Liver (tissue), 9 donors: Measurements from ENCODE around the gene LRRC53. TPM values are rescaled to one million over a fixed set of nuclear protein-coding genes. Genes with fewer than 3 reads are reported as not detected.

Experiments
- DNase-seq: peaks from one replicate; pipeline ENCODE4 v3.0.0-alpha.2; 2017; ENCODE audit warnings: low spot score
- H3K27ac ChIP-seq, 2 donors: one replicate each; pipeline ENCODE4 v1.7.0; 2013; ENCODE audit warnings: inconsistent platforms in 2 of 2, low read length in 2 of 2, control low read depth in 1 of 2, low read depth in 1 of 2, mild to moderate bottlenecking in 1 of 2
- H3K27me3 ChIP-seq, 4 donors: one replicate each; pipeline versions ENCODE4 v1.6.1 to v1.7.0; 2013; ENCODE audit warnings: low read length in 3 of 4, inconsistent platforms in 1 of 4, mild to moderate bottlenecking in 1 of 4, moderate library complexity in 1 of 4; ENCODE audit not compliant: control insufficient read depth in 4 of 4, insufficient read depth in 4 of 4
- H3K36me3 ChIP-seq, 4 donors: one replicate each; pipeline versions ENCODE4 v1.6.1 to v1.7.0; 2013; ENCODE audit warnings: low read length in 3 of 4, mild to moderate bottlenecking in 3 of 4, low read depth in 1 of 4, moderate library complexity in 1 of 4; ENCODE audit not compliant: control insufficient read depth in 4 of 4, insufficient read depth in 3 of 4
- H3K4me1 ChIP-seq, 4 donors: one replicate each; pipeline versions ENCODE4 v1.6.1 to v1.7.0; 2013; ENCODE audit warnings: low read length in 3 of 4, mild to moderate bottlenecking in 3 of 4, moderate library complexity in 1 of 4; ENCODE audit not compliant: control insufficient read depth in 4 of 4, insufficient read depth in 4 of 4
- H3K4me3 ChIP-seq, 3 donors: one replicate each; pipeline versions ENCODE4 v1.6.1 to v1.7.0; 2013; ENCODE audit warnings: low read length in 3 of 3, control low read depth in 1 of 3, low read depth in 1 of 3, mild to moderate bottlenecking in 1 of 3
- H3K9ac ChIP-seq, 2 donors: one replicate each; pipeline ENCODE4 v1.7.0; 2013; ENCODE audit warnings: low read length in 2 of 2, mild to moderate bottlenecking in 2 of 2, moderate library complexity in 2 of 2, control low read depth in 1 of 2, low read depth in 1 of 2
- H3K9me3 ChIP-seq, 4 donors: one replicate each; pipeline versions ENCODE4 v1.6.1 to v1.7.0; 2013; ENCODE audit warnings: low read length in 3 of 4; ENCODE audit not compliant: control insufficient read depth in 4 of 4
- ATF3 ChIP-seq: IDR thresholded peaks from 2 replicates; pipeline ENCODE4 v1.6.1; 2016; ENCODE audit warnings: antibody characterized with exemption
- CTCF ChIP-seq: fragments of 150-350 bp; IDR thresholded peaks from 2 replicates; pipeline ENCODE4 v1.5.1; 2017; ENCODE audit warnings: improper control_type of control experiment, low read depth, low read length; ENCODE audit not compliant: missing input control
- EGR1 ChIP-seq, 2 donors: IDR thresholded peaks; 2 replicates each; pipeline ENCODE4 v1.6.1; 2016 to 2018; ENCODE audit warnings: antibody characterized with exemption in 2 of 2, low read depth in 2 of 2
- FOXA1 ChIP-seq: IDR thresholded peaks from 2 replicates; pipeline ENCODE4 v1.6.1; 2016; ENCODE audit warnings: antibody characterized with exemption
- FOXA2 ChIP-seq: IDR thresholded peaks from 2 replicates; pipeline ENCODE4 v1.6.1; 2016; ENCODE audit warnings: antibody characterized with exemption
- GABPA ChIP-seq, 2 donors: IDR thresholded peaks in 1 of 2; conservative IDR thresholded peaks in 1 of 2; 2 replicates each; pipeline ENCODE4 v1.6.1; 2016; ENCODE audit warnings: antibody characterized with exemption in 2 of 2, mild to moderate bottlenecking in 1 of 2, moderate library complexity in 1 of 2
- HNF4A ChIP-seq, 2 donors: conservative IDR thresholded peaks; 2 replicates each; pipeline ENCODE4 v1.6.1; 2016; ENCODE audit warnings: antibody characterized with exemption in 2 of 2, mild to moderate bottlenecking in 2 of 2
- JUND ChIP-seq, 2 donors: IDR thresholded peaks; 2 replicates each; pipeline ENCODE4 v1.6.1; 2016; ENCODE audit warnings: antibody characterized with exemption in 2 of 2
- NR2F2 ChIP-seq: IDR thresholded peaks from 2 replicates; pipeline ENCODE4 v1.6.1; 2016; ENCODE audit warnings: antibody characterized with exemption
- RAD21 ChIP-seq, 2 donors: IDR thresholded peaks; 2 replicates each; pipeline ENCODE4 v1.6.1; 2016; ENCODE audit warnings: antibody characterized with exemption in 2 of 2, mild to moderate bottlenecking in 2 of 2
- REST ChIP-seq: IDR thresholded peaks from 2 replicates; pipeline ENCODE4 v1.6.1; 2016; ENCODE audit warnings: antibody characterized with exemption, mild to moderate bottlenecking
- RXRA ChIP-seq, 2 donors: IDR thresholded peaks; 2 replicates each; pipeline ENCODE4 v1.6.1; 2017 to 2018; ENCODE audit warnings: antibody characterized with exemption in 2 of 2, mild to moderate bottlenecking in 1 of 2
- SP1 ChIP-seq: IDR thresholded peaks from 2 replicates; pipeline ENCODE4 v1.6.1; 2018; ENCODE audit warnings: antibody characterized with exemption, mild to moderate bottlenecking
- TAF1 ChIP-seq: conservative IDR thresholded peaks from 2 replicates; pipeline ENCODE4 v1.6.1; 2016; ENCODE audit warnings: antibody characterized with exemption, mild to moderate bottlenecking
- ZBTB33 ChIP-seq: IDR thresholded peaks from 2 replicates; pipeline ENCODE4 v1.6.1; 2016; ENCODE audit warnings: antibody characterized with exemption
- WGBS: extraction: QIAGEN DNeasy Blood & Tissue Kit; methylation state at CpG from one replicate; pipeline ENCODE4 v1.1.7; 2013; 5-methylcytosine and 5-hydroxymethylcytosine counted together
- polyA plus RNA-seq, 2 donors: library from polyadenylated mRNA; stranded (reverse) in 1 of 2; unstranded in 1 of 2; fragments of 200-250 nt in 1 of 2; fragments of >200 nt in 1 of 2; fragmentation: Nextera tagmentation in 1 of 2; extraction: Ambion mirVana in 1 of 2; gene quantifications; one replicate each; pipeline versions ENCODE4 v1.2.1 to v1.2.3, GENCODE V29; 2013 to 2015
- total RNA-seq, 2 donors: library from RNA; depleted of rRNA; stranded (reverse); fragments of >200 nt; gene quantifications; one replicate each; pipeline ENCODE4 v1.2.3, GENCODE V29; 2014
- donor health status: healthy.
- donor health status: healthy.
- donor health status: healthy.
- donor health status: healthy.
- donor health status: healthy.

The LRRC53 gene
- total and polyA plus RNA-seq, 4 donors, result not detected

GRCh38 chr1:74530892-74531291 is 18.5 kb upstream of the LRRC53 start:
- Histone ChIP-seq H3K27ac (no peak overlapping the region), H3K4me3 (no peak overlapping the region), H3K27me3 (no peaks in the 10 kb centered on the region), H3K4me1 (peaks cover 0 to 2% (median 0%) of the 10 kb centered on the region in 4 donors), H3K9ac (no peak overlapping the region), H3K9me3 (no peaks in the 10 kb centered on the region), H3K36me3 (no peaks in the 10 kb centered on the region)
- no peak for DNase-seq
- TF ChIP-seq TAF1 (no peak), GABPA (IDR thresholded peaks at IDR 0.05 in 1 of 2, conservative IDR thresholded peaks at IDR 0.05 in 1 of 2) (no peak), ZBTB33 (no peak), CTCF (no peak), EGR1 (IDR thresholded peaks at IDR 0.05; ENCODE audit: low read depth in 2 of 2) (no peak), SP1 (no peak), REST (no peak), NR2F2 (no peak), FOXA2 (no peak), ATF3 (no peak), HNF4A (conservative IDR thresholded peaks at IDR 0.05) (no peak)

- no peak for DNase-seq
- H3K36me3 ChIP-seq, result no peaks in the 10 kb centered on the region
- 85% methylated on average over 4 of the region's 4 CpGs for WGBS
- no peak overlapping the region for H3K9ac ChIP-seq
- H3K27me3 ChIP-seq, result no peaks in the 10 kb centered on the region
- peaks cover 0 to 2% (median 0%) of the 10 kb centered on the region in 4 donors for H3K4me1 ChIP-seq
- no peak overlapping the region for H3K4me3 ChIP-seq
- TF ChIP-seq GABPA (IDR thresholded peaks at IDR 0.05 in 1 of 2, conservative IDR thresholded peaks at IDR 0.05 in 1 of 2), result no peak
- TF ChIP-seq TAF1, result no peak
- TF ChIP-seq FOXA2, result no peak
- no peak for TF ChIP-seq CTCF
- no peak for TF ChIP-seq RAD21 (IDR thresholded peaks at IDR 0.05)
- no peak for TF ChIP-seq FOXA1
- no peak for TF ChIP-seq HNF4A (conservative IDR thresholded peaks at IDR 0.05)
- no peak for TF ChIP-seq JUND (IDR thresholded peaks at IDR 0.05)
- no peak for TF ChIP-seq RXRA (IDR thresholded peaks at IDR 0.05)
- no peak for TF ChIP-seq REST
- no peaks in the 10 kb centered on the region for H3K9me3 ChIP-seq
- H3K27ac ChIP-seq, result no peak overlapping the region
Observed at GRCh38 chr1:74528123-74528522, 15.7 kb upstream of the LRRC53 start.
